GM21723 (cell line): ENCODE results near the gene DHX58.

ENCODE experiments used
- ATAC-seq: cut with Tn5 transposase; IDR thresholded peaks from one replicate; pipeline ENCODE4 v1.9.1; 2021; ENCODE audit warnings: mild to moderate bottlenecking, moderate library complexity; ENCODE audit not compliant: unreplicated experiment

The DHX58 gene

GRCh38 chr17:42056635-42057034 lies 55.9 kb downstream of the DHX58 start:
- ATAC-seq: no peak

DNA sequence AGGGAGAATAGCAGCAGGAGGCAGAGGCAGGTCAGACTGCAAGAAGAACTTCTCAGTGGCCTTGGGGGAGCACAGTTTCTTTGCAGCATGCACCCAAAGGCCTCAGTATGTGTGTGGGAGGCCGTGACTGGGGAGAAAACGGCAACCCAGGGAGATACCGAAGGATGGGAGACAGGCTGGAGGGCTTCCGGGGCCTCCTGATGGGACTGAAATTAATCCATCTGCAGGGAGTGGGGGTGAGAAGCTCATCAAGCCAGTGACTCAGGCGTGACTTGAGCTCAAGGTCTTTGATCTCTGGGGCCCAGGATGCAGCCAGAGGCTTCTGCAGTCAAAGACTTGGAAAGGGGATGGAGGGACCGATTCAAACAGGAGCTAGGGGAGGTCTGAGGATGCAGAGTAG lies 57.0 kb downstream of the DHX58 start:
- ATAC-seq: no peak

DNA sequence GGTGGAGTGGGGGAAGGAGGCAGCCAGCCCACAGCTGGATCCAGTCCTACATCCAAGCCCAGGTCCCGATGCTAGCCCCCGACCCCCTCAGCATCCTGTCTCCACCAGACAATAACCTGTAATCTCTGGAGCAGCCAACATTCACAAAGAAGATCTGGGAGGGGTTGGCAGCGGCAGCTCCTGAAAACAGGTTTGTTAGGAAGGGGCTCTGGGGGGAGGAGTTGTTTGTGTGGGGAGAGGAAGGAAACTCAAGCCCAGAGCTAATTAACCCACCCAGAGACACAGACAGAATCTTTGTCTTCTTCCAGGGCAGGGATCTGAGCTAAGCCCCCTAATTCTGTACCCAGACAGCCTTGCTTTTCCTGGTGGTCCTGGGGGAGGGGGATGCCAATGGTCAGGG lies 57.5 kb downstream of the DHX58 start:
- ATAC-seq: no peak

DNA sequence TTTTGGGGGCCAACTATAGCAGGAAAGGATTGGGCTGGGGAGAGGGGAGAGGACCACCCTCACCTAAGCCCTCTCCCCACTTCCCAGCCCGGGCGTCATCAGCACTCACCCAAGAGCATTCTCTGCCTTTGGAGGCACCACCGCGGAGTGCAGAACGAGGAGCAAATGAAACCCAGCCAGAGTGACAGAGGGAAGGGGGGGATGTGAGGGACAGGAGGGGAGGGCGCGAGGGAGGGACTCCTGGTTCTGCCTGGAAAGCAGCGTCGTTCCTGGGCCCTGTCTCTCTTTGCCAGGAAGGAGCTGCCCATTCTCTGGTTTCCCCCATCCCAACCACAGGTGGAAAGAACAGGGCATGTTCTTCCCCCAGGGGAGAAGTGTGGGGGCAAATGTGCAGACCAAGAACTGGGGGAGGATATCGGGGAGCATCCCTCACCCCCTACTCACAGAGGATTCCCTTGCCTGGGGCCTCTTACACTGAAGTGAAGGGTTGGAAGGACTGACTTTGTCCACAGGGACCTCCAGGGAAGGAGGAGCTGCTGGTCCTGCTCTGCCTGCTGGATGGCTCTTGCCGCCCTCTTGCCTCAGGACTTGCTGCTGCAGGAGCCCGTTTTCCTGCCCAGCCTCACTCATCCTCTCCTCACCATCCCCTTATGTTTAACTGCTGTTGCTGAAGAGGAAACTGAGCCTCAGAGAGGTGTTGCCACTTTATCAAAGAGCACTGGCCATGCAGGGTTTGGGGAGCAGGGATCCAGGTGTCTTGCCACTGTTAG lies 58.6 kb downstream of the DHX58 start:
- ATAC-seq: no peak

GRCh38 chr17:42052346-42052877 lies 60.1 kb downstream of the DHX58 start:
- no peak for ATAC-seq

DNA sequence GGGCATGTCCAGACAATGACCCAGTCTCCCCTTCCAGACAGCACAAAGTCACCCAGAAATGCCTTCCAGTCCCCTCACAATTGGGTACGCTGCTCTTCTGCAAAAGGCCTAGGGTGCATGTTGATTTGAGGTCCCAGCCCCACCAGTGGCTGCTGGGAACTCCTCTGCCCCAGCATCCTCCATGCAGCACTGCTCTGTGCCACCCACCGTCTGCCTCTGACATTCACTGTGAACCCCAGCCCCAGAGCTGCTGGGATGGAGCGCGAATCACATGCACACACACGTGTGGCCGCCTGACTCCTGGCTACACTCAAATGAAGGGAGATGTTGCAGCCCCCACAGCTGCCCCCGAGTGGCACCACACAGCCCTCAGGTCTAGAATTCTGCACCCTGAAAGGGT lies 60.9 kb downstream of the DHX58 start:
- ATAC-seq: no peak
